SK-N-SH (cell line): ENCODE results near the gene MRPS23.

Experiments used
- CHD2 ChIP-seq: fragments of 150-350 bp; IDR thresholded peaks from 2 replicates; pipeline ENCODE4 v1.6.1; 2018; ENCODE audit warnings: low read length; ENCODE audit not compliant: partially characterized antibody
- JUND ChIP-seq: IDR thresholded peaks from 2 replicates; pipeline ENCODE4 v1.4.0; 2012
- MEF2A ChIP-seq: IDR thresholded peaks from 2 replicates; pipeline ENCODE4 v1.4.0; 2012; ENCODE audit warnings: low read depth, borderline replicate concordance
- NFIC ChIP-seq: IDR thresholded peaks from 2 replicates; pipeline ENCODE4 v1.4.0; 2012; ENCODE audit warnings: borderline replicate concordance
- POLR2AphosphoS5 ChIP-seq: IDR thresholded peaks from 2 replicates; pipeline ENCODE4 v1.6.1; 2012; ENCODE audit warnings: low read depth, low read length
- RFX5 ChIP-seq: IDR thresholded peaks from 2 replicates; pipeline ENCODE4 v1.6.1; 2012; ENCODE audit warnings: mild to moderate bottlenecking, improper control_type of control experiment, low read length
- SIN3A ChIP-seq: IDR thresholded peaks from 2 replicates; pipeline ENCODE4 v1.6.1; 2012; ENCODE audit warnings: low read depth, mild to moderate bottlenecking, low read length, moderate library complexity, borderline replicate concordance
- YY1 ChIP-seq: IDR thresholded peaks from 2 replicates; pipeline ENCODE4 v1.4.0; 2012; ENCODE audit warnings: low read depth, mild to moderate bottlenecking
- TF ChIP-seq, protein P1 (sequence below): fragments of 200-600 bp; sonication (generic); IDR thresholded peaks from 2 replicates; pipeline ENCODE4 v1.6.1; 2017; ENCODE audit warnings: antibody characterized with exemption, mild to moderate bottlenecking, moderate library complexity

DNA sequence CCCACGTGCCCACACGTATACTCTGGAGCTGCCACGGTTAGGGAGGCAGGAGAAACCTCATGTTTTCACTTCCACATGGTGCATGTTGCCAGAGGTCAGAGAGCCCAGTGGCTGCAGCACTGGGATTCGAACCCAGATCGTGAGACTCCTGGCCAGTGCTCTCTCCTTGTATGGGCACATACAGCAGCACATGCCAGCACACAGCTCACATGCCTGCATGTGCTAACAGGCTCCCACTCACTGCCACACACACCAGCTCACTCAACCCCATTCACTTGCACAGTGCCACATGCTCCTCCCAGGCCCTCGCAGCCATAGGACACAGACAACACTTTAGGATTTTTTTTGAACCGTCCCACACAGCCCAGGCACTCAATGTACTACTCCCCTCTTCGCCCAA is 49.5 kb upstream of the MRPS23 start:
- TF ChIP-seq NFIC (no peak), RFX5 (no peak), JUND (no peak), POLR2AphosphoS5 (no peak), MEF2A (no peak), YY1 (no peak), CHD2 (no peak), SIN3A (no peak)
- TF ChIP-seq, protein P1, sequence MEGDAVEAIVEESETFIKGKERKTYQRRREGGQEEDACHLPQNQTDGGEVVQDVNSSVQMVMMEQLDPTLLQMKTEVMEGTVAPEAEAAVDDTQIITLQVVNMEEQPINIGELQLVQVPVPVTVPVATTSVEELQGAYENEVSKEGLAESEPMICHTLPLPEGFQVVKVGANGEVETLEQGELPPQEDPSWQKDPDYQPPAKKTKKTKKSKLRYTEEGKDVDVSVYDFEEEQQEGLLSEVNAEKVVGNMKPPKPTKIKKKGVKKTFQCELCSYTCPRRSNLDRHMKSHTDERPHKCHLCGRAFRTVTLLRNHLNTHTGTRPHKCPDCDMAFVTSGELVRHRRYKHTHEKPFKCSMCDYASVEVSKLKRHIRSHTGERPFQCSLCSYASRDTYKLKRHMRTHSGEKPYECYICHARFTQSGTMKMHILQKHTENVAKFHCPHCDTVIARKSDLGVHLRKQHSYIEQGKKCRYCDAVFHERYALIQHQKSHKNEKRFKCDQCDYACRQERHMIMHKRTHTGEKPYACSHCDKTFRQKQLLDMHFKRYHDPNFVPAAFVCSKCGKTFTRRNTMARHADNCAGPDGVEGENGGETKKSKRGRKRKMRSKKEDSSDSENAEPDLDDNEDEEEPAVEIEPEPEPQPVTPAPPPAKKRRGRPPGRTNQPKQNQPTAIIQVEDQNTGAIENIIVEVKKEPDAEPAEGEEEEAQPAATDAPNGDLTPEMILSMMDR = no peak
